Measurements from ENCODE around the gene C1orf53. TPM values are rescaled to one million over a fixed set of nuclear protein-coding genes. Genes with fewer than 3 reads are reported as not detected.

Gene C1orf53
- total RNA-seq, 1 experiment from 2014 or later = 12.6 TPM

Other genes starting within 250 kb of the C1orf53 start
- gene DENND1B, start 127.2 kb upstream of the C1orf53 start, total RNA-seq (2014; rRNA removed; shearing (Covaris generic); ENCODE audit: low replicate concordance) = 7.4 and 12.7 TPM in 2 replicates
- gene LHX9, start 14.7 kb downstream of the C1orf53 start, total RNA-seq (2014; rRNA removed; shearing (Covaris generic); ENCODE audit: low replicate concordance) = 0.37 and 0.76 TPM in 2 replicates

All from MG63 (cell line).